ENCODE measurements around the gene CDV3.

The CDV3 gene

GRCh38 chr3:133576169-133576568 lies 2.7 kb downstream of the CDV3 start:
- Histone ChIP-seq H3K14ac (ENCODE audit: low read length) (no peak overlapping the region), H2AK5ac (ENCODE audit: low read length) (no peak overlapping the region), H2BK12ac (ENCODE audit: low read length) (no peak overlapping the region), H4K12ac (ENCODE audit: low read depth, low read length) (no peak overlapping the region), H3K27me3 (ENCODE audit: insufficient read depth, low read length) (no peaks in the 10 kb centered on the region), H2BK5ac (ENCODE audit: low read depth, low read length, poor library complexity) (no peak overlapping the region), H3K18ac (ENCODE audit: low read length) (no peak overlapping the region), H2AFZ (ENCODE audit: insufficient read depth, low read length, poor library complexity) (no peak overlapping the region), H3K4me1 (ENCODE audit: control insufficient read depth in 1 of 2, insufficient read depth in 2 of 2, low read length in 2 of 2) (peaks cover 4 to 11% of the 10 kb centered on the region in 2 experiments), H3K4ac (ENCODE audit: low read depth, low read length) (peak overlapping the region; percentile 99), H3K4me3 (ENCODE audit: low read depth, low read length) (no peak overlapping the region), H3K9me3 (ENCODE audit: insufficient read depth, low read depth, low read length) (no peaks in the 10 kb centered on the region), H3K4me2 (ENCODE audit: low read length) (peak overlapping the region; percentile 62), H3K23ac (ENCODE audit: low read length) (no peak overlapping the region), H2BK120ac (ENCODE audit: insufficient read depth, low read length, poor library complexity) (no peak overlapping the region), H4K91ac (ENCODE audit: low read depth, low read length) (no peak overlapping the region), H4K8ac (ENCODE audit: low read depth, low read length) (no peak overlapping the region), H3K27ac (ENCODE audit: low read depth, low read length) (no peak overlapping the region), H3K79me1 (ENCODE audit: low read length) (peaks cover 15% of the 10 kb centered on the region), H3K79me2 (ENCODE audit: control insufficient read depth, insufficient read depth, low read length, poor library complexity) (peaks cover 30% of the 10 kb centered on the region), H3K36me3 (ENCODE audit: control insufficient read depth in 1 of 2, insufficient read depth in 2 of 2, low read length in 2 of 2) (peaks cover 16 to 23% of the 10 kb centered on the region in 2 experiments), H3K9ac (ENCODE audit: low read length) (no peak overlapping the region)
- no CpG with 5 or more reads among the region's 3 CpGs for whole genome bisulfite sequencing (ENCODE audit: extremely low coverage, insufficient coverage, insufficient read length)
- DNase-seq: no peak

GRCh38 chr3:133578548-133579191 lies 5.2 kb downstream of the CDV3 start:
- Histone ChIP-seq H3K23ac (ENCODE audit: low read length) (no peak overlapping the region), H4K8ac (ENCODE audit: low read depth, low read length) (no peak overlapping the region), H2AK5ac (ENCODE audit: low read length) (no peak overlapping the region), H3K14ac (ENCODE audit: low read length) (no peak overlapping the region), H3K18ac (ENCODE audit: low read length) (no peak overlapping the region), H4K12ac (ENCODE audit: low read depth, low read length) (no peak overlapping the region), H3K27me3 (ENCODE audit: insufficient read depth, low read length) (no peaks in the 10 kb centered on the region), H4K91ac (ENCODE audit: low read depth, low read length) (no peak overlapping the region), H3K79me1 (ENCODE audit: low read length) (peaks cover 8% of the 10 kb centered on the region), H3K36me3 (ENCODE audit: control insufficient read depth in 1 of 2, insufficient read depth in 2 of 2, low read length in 2 of 2) (peaks cover 22 to 33% of the 10 kb centered on the region in 2 experiments), H3K4me1 (ENCODE audit: control insufficient read depth in 1 of 2, insufficient read depth in 2 of 2, low read length in 2 of 2) (peaks cover 1 to 5% of the 10 kb centered on the region in 2 experiments), H3K4me2 (ENCODE audit: low read length) (peak overlapping the region; percentile 46), H3K4me3 (ENCODE audit: low read depth, low read length) (no peak overlapping the region), H2BK5ac (ENCODE audit: low read depth, low read length, poor library complexity) (no peak overlapping the region), H3K4ac (ENCODE audit: low read depth, low read length) (peak overlapping the region; percentile 91), H3K79me2 (ENCODE audit: control insufficient read depth, insufficient read depth, low read length, poor library complexity) (peaks cover 30% of the 10 kb centered on the region), H3K27ac (ENCODE audit: low read depth, low read length) (no peak overlapping the region), H2BK12ac (ENCODE audit: low read length) (no peak overlapping the region), H3K9me3 (ENCODE audit: insufficient read depth, low read depth, low read length) (no peaks in the 10 kb centered on the region), H2BK120ac (ENCODE audit: insufficient read depth, low read length, poor library complexity) (no peak overlapping the region), H3K9ac (ENCODE audit: low read length) (no peak overlapping the region), H2AFZ (ENCODE audit: insufficient read depth, low read length, poor library complexity) (no peak overlapping the region)
- no CpG with 5 or more reads among the region's 1 CpG for WGBS (ENCODE audit: extremely low coverage, insufficient coverage, insufficient read length)
- peak in 1 of 2 donors; percentile 66 for DNase-seq

GRCh38 chr3:133583396-133583795 lies 9.9 kb downstream of the CDV3 start:
- no peak overlapping the region for H4K91ac ChIP-seq (ENCODE audit: low read depth, low read length)
- H3K27ac ChIP-seq (ENCODE audit: low read depth, low read length): no peak overlapping the region
- no peak overlapping the region for H2BK12ac ChIP-seq (ENCODE audit: low read length)
- peaks cover 9% of the 10 kb centered on the region for H3K79me2 ChIP-seq (ENCODE audit: control insufficient read depth, insufficient read depth, low read length, poor library complexity)
- no CpG with 5 or more reads among the region's 6 CpGs for WGBS (ENCODE audit: extremely low coverage, insufficient coverage, insufficient read length)
- no peak overlapping the region for H3K4me2 ChIP-seq (ENCODE audit: low read length)
- no peak overlapping the region for H4K12ac ChIP-seq (ENCODE audit: low read depth, low read length)
- H3K4me3 ChIP-seq (ENCODE audit: low read depth, low read length): no peak overlapping the region
- H4K8ac ChIP-seq (ENCODE audit: low read depth, low read length): no peak overlapping the region
- H3K18ac ChIP-seq (ENCODE audit: low read length): no peak overlapping the region
- H3K36me3 ChIP-seq (ENCODE audit: control insufficient read depth in 1 of 2, insufficient read depth in 2 of 2, low read length in 2 of 2): peaks cover 35 to 51% of the 10 kb centered on the region in 2 experiments
- peaks cover 0 to 1% of the 10 kb centered on the region in 2 experiments for H3K4me1 ChIP-seq (ENCODE audit: control insufficient read depth in 1 of 2, insufficient read depth in 2 of 2, low read length in 2 of 2)
- no peak overlapping the region for H2BK5ac ChIP-seq (ENCODE audit: low read depth, low read length, poor library complexity)
- no peaks in the 10 kb centered on the region for H3K27me3 ChIP-seq (ENCODE audit: insufficient read depth, low read length)
- no peak overlapping the region for H2AK5ac ChIP-seq (ENCODE audit: low read length)
- H3K9me3 ChIP-seq (ENCODE audit: insufficient read depth, low read depth, low read length): no peaks in the 10 kb centered on the region
- no peaks in the 10 kb centered on the region for H3K79me1 ChIP-seq (ENCODE audit: low read length)
- no peak overlapping the region for H3K23ac ChIP-seq (ENCODE audit: low read length)
- no peak overlapping the region for H2BK120ac ChIP-seq (ENCODE audit: insufficient read depth, low read length, poor library complexity)
- DNase-seq: no peak
- H3K14ac ChIP-seq (ENCODE audit: low read length): no peak overlapping the region
- no peak overlapping the region for H3K4ac ChIP-seq (ENCODE audit: low read depth, low read length)
- no peak overlapping the region for H3K9ac ChIP-seq (ENCODE audit: low read length)
- no peak overlapping the region for H2AFZ ChIP-seq (ENCODE audit: insufficient read depth, low read length, poor library complexity)

- no peak overlapping the region for H4K8ac ChIP-seq (ENCODE audit: low read depth, low read length)
- H3K79me2 ChIP-seq (ENCODE audit: control insufficient read depth, insufficient read depth, low read length, poor library complexity): no peaks in the 10 kb centered on the region
- H3K27me3 ChIP-seq (ENCODE audit: insufficient read depth, low read length): no peaks in the 10 kb centered on the region
- no peak overlapping the region for H4K91ac ChIP-seq (ENCODE audit: low read depth, low read length)
- H2AK5ac ChIP-seq (ENCODE audit: low read length): no peak overlapping the region
- H3K27ac ChIP-seq (ENCODE audit: low read depth, low read length): no peak overlapping the region
- H3K9ac ChIP-seq (ENCODE audit: low read length): no peak overlapping the region
- no peak overlapping the region for H3K14ac ChIP-seq (ENCODE audit: low read length)
- no peak overlapping the region for H2BK5ac ChIP-seq (ENCODE audit: low read depth, low read length, poor library complexity)
- no peak overlapping the region for H4K12ac ChIP-seq (ENCODE audit: low read depth, low read length)
- no peaks in the 10 kb centered on the region for H3K9me3 ChIP-seq (ENCODE audit: insufficient read depth, low read depth, low read length)
- H2BK12ac ChIP-seq (ENCODE audit: low read length): no peak overlapping the region
- H3K4me2 ChIP-seq (ENCODE audit: low read length): no peak overlapping the region
- no CpG with 5 or more reads among the region's 4 CpGs for WGBS (ENCODE audit: extremely low coverage, insufficient coverage, insufficient read length)
- no peak overlapping the region for H3K4ac ChIP-seq (ENCODE audit: low read depth, low read length)
- H3K79me1 ChIP-seq (ENCODE audit: low read length): no peaks in the 10 kb centered on the region
- H3K23ac ChIP-seq (ENCODE audit: low read length): no peak overlapping the region
- H2BK120ac ChIP-seq (ENCODE audit: insufficient read depth, low read length, poor library complexity): no peak overlapping the region
- no peak for DNase-seq
- no peak overlapping the region for H2AFZ ChIP-seq (ENCODE audit: insufficient read depth, low read length, poor library complexity)
- H3K18ac ChIP-seq (ENCODE audit: low read length): no peak overlapping the region
- peaks cover 24 to 40% of the 10 kb centered on the region in 2 experiments for H3K36me3 ChIP-seq (ENCODE audit: control insufficient read depth in 1 of 2, insufficient read depth in 2 of 2, low read length in 2 of 2)
- H3K4me1 ChIP-seq (ENCODE audit: control insufficient read depth in 1 of 2, insufficient read depth in 2 of 2, low read length in 2 of 2): peaks cover 0 to 3% of the 10 kb centered on the region in 2 experiments
- H3K4me3 ChIP-seq (ENCODE audit: low read depth, low read length): no peak overlapping the region
Measured at GRCh38 chr3:133588035-133588434, 14.5 kb downstream of the CDV3 start.
